Neural cell (in vitro differentiated cells): ENCODE results near the gene GSTM2.

Experiments
- CTCF ChIP-seq: fragments of 450-650 bp; IDR thresholded peaks from 2 replicates; pipeline ENCODE4 v1.5.1; 2014; ENCODE audit warnings: antibody characterized with exemption, mild to moderate bottlenecking, moderate library complexity; ENCODE audit not compliant: poor library complexity, severe bottlenecking
- EP300 ChIP-seq: fragments of 450-650 bp; conservative IDR thresholded peaks from 2 replicates; pipeline ENCODE4 v1.6.1; 2014; ENCODE audit warnings: antibody characterized with exemption, mild to moderate bottlenecking, moderate library complexity; ENCODE audit not compliant: poor library complexity, severe bottlenecking
- POLR2AphosphoS5 ChIP-seq: IDR thresholded peaks from 2 replicates; pipeline ENCODE4 v1.6.1; 2012
- TAF1 ChIP-seq: IDR thresholded peaks from 2 replicates; pipeline ENCODE4 v1.6.1; 2012; ENCODE audit warnings: low read depth

DNA sequence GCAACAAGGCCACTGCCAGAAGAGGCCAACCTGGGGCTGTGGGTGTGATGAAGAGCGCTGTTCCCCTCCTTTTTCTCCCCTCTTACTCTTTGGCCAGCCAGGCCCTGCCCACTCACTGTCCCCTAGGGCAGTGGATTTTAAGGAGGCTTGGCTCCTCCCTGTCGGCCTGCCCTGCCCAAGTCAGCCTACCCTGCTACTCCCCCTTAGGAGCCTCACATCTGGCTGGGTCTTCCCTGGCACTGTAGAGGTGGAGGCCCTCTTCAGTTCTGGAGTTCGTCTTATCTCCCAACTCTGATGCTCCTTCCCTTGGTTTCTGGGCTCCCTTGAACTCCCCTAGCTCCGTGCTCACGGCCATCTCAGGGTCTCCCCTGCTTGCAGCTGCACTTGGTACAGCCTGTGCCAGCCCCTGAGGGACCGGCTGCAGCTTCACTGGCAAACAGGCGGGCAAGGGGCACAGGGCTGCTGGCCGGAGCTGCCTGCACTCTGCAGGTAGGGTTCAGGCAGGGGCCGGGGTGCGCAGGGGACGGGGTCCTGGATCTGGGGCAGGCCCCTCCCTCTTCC is 44.2 kb upstream of the GSTM2 start:
- TF ChIP-seq POLR2AphosphoS5 = no peak
- TF ChIP-seq CTCF = no peak
- no peak for TF ChIP-seq TAF1
- no peak for TF ChIP-seq EP300
